ENCODE data around the gene KLF11.

DNA sequence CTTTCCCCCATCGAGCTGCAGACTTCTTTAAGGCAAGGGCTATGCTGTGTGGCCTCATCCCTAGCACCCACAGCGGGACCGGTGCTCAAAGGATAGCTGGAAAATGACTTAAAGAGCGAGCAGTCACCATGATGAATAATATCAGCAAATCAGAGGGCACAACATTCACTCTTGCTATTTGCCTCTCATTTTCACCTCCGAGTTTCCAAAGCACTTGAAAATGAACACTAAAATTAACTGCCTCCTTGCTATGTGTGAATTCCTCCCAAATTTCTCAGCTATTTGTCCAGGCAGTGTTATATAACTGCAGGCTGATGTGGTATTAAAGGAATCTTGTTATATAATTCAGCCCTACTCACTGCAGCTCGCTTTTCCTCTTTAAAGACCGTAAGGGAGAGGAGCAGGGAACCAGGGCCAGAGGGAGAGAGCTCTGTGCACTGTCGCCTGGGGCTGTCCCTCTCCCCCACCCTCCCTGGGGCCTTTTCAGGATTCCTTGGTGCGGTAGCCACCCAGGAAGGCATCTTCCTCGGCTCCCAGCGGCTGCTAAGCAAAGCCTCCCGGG lies 35.4 kb downstream of the KLF11 start:
- TF ChIP-seq POLR2AphosphoS5 (IDR thresholded peaks at IDR 0.05) (no peak), POLR2A (IDR thresholded peaks at IDR 0.05) (no peak), EP300 (IDR thresholded peaks at IDR 0.05) (no peak)
- TF ChIP-seq, protein P1, sequence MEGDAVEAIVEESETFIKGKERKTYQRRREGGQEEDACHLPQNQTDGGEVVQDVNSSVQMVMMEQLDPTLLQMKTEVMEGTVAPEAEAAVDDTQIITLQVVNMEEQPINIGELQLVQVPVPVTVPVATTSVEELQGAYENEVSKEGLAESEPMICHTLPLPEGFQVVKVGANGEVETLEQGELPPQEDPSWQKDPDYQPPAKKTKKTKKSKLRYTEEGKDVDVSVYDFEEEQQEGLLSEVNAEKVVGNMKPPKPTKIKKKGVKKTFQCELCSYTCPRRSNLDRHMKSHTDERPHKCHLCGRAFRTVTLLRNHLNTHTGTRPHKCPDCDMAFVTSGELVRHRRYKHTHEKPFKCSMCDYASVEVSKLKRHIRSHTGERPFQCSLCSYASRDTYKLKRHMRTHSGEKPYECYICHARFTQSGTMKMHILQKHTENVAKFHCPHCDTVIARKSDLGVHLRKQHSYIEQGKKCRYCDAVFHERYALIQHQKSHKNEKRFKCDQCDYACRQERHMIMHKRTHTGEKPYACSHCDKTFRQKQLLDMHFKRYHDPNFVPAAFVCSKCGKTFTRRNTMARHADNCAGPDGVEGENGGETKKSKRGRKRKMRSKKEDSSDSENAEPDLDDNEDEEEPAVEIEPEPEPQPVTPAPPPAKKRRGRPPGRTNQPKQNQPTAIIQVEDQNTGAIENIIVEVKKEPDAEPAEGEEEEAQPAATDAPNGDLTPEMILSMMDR (IDR thresholded peaks at IDR 0.05), result no peak

Measured in upper lobe of left lung (tissue), 4 donors.